DOHH2 (cell line): Measurements from ENCODE around the gene CXorf58.

Experiments
- H3F3A ChIP-seq: fragments of 200-600 bp; sonication (generic), shearing (Covaris generic); 2 replicates; pipeline ENCODE4 v1.6.0; 2016; ENCODE audit warnings: antibody characterized with exemption, mild to moderate bottlenecking; ENCODE audit not compliant: control insufficient read depth, insufficient read depth
- H3K27ac ChIP-seq: fragments of 200-600 bp; sonication (generic); 2 replicates; pipeline ENCODE4 v1.5.1; 2014; ENCODE audit warnings: low read depth, mild to moderate bottlenecking, low read length, moderate library complexity
- H3K27me3 ChIP-seq: fragments of 200-600 bp; sonication (generic); 2 replicates; pipeline ENCODE4 v1.6.1; 2014; ENCODE audit warnings: mild to moderate bottlenecking, low read length, mixed read lengths; ENCODE audit not compliant: control insufficient read depth
- H3K36me3 ChIP-seq: fragments of 200-600 bp; sonication (generic); 2 replicates; pipeline ENCODE4 v1.6.1; 2014; ENCODE audit warnings: mild to moderate bottlenecking, low read length, moderate library complexity, mixed read lengths; ENCODE audit not compliant: control insufficient read depth
- H3K4me1 ChIP-seq: fragments of 200-600 bp; sonication (generic); 2 replicates; pipeline ENCODE4 v1.6.1; 2014; ENCODE audit warnings: mild to moderate bottlenecking, low read length, mixed read lengths; ENCODE audit not compliant: control insufficient read depth
- H3K4me2 ChIP-seq: fragments of 200-600 bp; sonication (generic); 2 replicates; pipeline ENCODE4 v1.6.0; 2014; ENCODE audit warnings: mild to moderate bottlenecking, low read length, moderate library complexity
- H3K4me3 ChIP-seq: fragments of 200-600 bp; sonication (generic); 2 replicates; pipeline ENCODE4 v1.5.1; 2014; ENCODE audit warnings: mild to moderate bottlenecking, low read length, mixed read lengths
- H3K79me2 ChIP-seq: fragments of 200-600 bp; sonication (generic); 2 replicates; pipeline ENCODE4 v1.6.1; 2014; ENCODE audit warnings: mild to moderate bottlenecking, low read length, mixed read lengths; ENCODE audit not compliant: control insufficient read depth
- H3K9me2 ChIP-seq: fragments of 200-600 bp; sonication (generic); replicated peaks from 2 replicates; pipeline ENCODE4 v1.6.1; 2014; ENCODE audit warnings: mild to moderate bottlenecking, low read length, mixed read lengths; ENCODE audit not compliant: control insufficient read depth
- H3K9me3 ChIP-seq: fragments of 200-600 bp; sonication (generic); 2 replicates; pipeline ENCODE4 v1.6.1; 2014; ENCODE audit warnings: antibody characterized with exemption, low read length, mixed read lengths; ENCODE audit not compliant: control insufficient read depth, insufficient read depth
- H4K20me1 ChIP-seq: fragments of 200-600 bp; sonication (generic); 2 replicates; pipeline ENCODE4 v1.6.0; 2014; ENCODE audit warnings: low read depth, mild to moderate bottlenecking, antibody characterized with exemption, low read length, moderate library complexity; ENCODE audit not compliant: control insufficient read depth, insufficient read depth
- CTCF ChIP-seq: fragments of 200-600 bp; sonication (generic); IDR thresholded peaks from one replicate; pipeline ENCODE4 v1.5.1; 2014; ENCODE audit warnings: antibody characterized with exemption, mild to moderate bottlenecking, low read depth, low read length; ENCODE audit not compliant: poor library complexity, severe bottlenecking
- EZH2phosphoT487 ChIP-seq: fragments of 200-600 bp; sonication (generic); IDR thresholded peaks from 2 replicates; pipeline ENCODE4 v1.6.1; 2017; ENCODE audit warnings: borderline replicate concordance, mild to moderate bottlenecking, antibody characterized with exemption, low read length, moderate library complexity, mixed read lengths

CXorf58 gene

GRCh38 chrX:23938690-23939089 lies 30.9 kb downstream of the CXorf58 start:
- TF ChIP-seq CTCF, result no peak
- no peak for TF ChIP-seq EZH2phosphoT487
- no peak overlapping the region for H3K4me2 ChIP-seq
- H3K36me3 ChIP-seq, result no peaks in the 10 kb centered on the region
- no peaks in the 10 kb centered on the region for H3K79me2 ChIP-seq
- no peaks in the 10 kb centered on the region for H3K4me1 ChIP-seq
- no peaks in the 10 kb centered on the region for H3K27me3 ChIP-seq
- no peaks in the 10 kb centered on the region for H3F3A ChIP-seq
- H3K4me3 ChIP-seq, result no peak overlapping the region
- H3K9me2 ChIP-seq, result no peaks in the 10 kb centered on the region
- H3K9me3 ChIP-seq, result no peaks in the 10 kb centered on the region
- no peak overlapping the region for H3K27ac ChIP-seq
- H4K20me1 ChIP-seq, result no peaks in the 10 kb centered on the region

- Histone ChIP-seq H3K4me1 (no peaks in the 10 kb centered on the region), H3K79me2 (no peaks in the 10 kb centered on the region), H3K9me3 (no peaks in the 10 kb centered on the region), H3K9me2 (no peaks in the 10 kb centered on the region), H3K4me2 (no peak overlapping the region), H3K27ac (no peak overlapping the region), H3K27me3 (no peaks in the 10 kb centered on the region), H3K4me3 (no peak overlapping the region), H3K36me3 (no peaks in the 10 kb centered on the region), H4K20me1 (no peaks in the 10 kb centered on the region), H3F3A (no peaks in the 10 kb centered on the region)
- TF ChIP-seq EZH2phosphoT487 (no peak), CTCF (no peak)
These were observed 31.4 kb downstream of the CXorf58 start for GRCh38 chrX:23939203-23939602.

GRCh38 chrX:23944234-23944633 lies 36.4 kb downstream of the CXorf58 start:
- Histone ChIP-seq H3K27ac (no peak overlapping the region), H3K9me2 (no peaks in the 10 kb centered on the region), H3K4me3 (no peak overlapping the region), H3K4me1 (no peaks in the 10 kb centered on the region), H3K79me2 (no peaks in the 10 kb centered on the region), H3K4me2 (no peak overlapping the region), H4K20me1 (no peaks in the 10 kb centered on the region), H3F3A (no peaks in the 10 kb centered on the region), H3K36me3 (no peaks in the 10 kb centered on the region), H3K9me3 (no peaks in the 10 kb centered on the region), H3K27me3 (no peaks in the 10 kb centered on the region)
- TF ChIP-seq CTCF, result no peak
- TF ChIP-seq EZH2phosphoT487, result no peak

- Histone ChIP-seq H4K20me1 (no peaks in the 10 kb centered on the region), H3K36me3 (no peaks in the 10 kb centered on the region), H3K4me3 (no peak overlapping the region), H3K9me2 (no peaks in the 10 kb centered on the region), H3K4me2 (no peak overlapping the region), H3F3A (no peaks in the 10 kb centered on the region), H3K79me2 (no peaks in the 10 kb centered on the region), H3K4me1 (no peaks in the 10 kb centered on the region), H3K27me3 (no peaks in the 10 kb centered on the region), H3K27ac (no peak overlapping the region), H3K9me3 (no peaks in the 10 kb centered on the region)
- TF ChIP-seq EZH2phosphoT487 (no peak), CTCF (no peak)
These were observed 37.4 kb downstream of the CXorf58 start for GRCh38 chrX:23945206-23945605.
